ENCODE measurements around the gene SCUBE2.

- no peak for TF ChIP-seq CTCF (IDR thresholded peaks at IDR 0.05)
- TF ChIP-seq EZH2 (IDR thresholded peaks at IDR 0.05; ENCODE audit: borderline replicate concordance, insufficient read depth, low read depth, low read length, poor library complexity, severe bottlenecking) = no peak
Measured at GRCh38 chr11:9130297-9130696, 38.9 kb upstream of the SCUBE2 start.
